HG03520 (cell line): ENCODE measurements around the gene SPEG.

ENCODE experiments used
- ATAC-seq: cut with Tn5 transposase; IDR thresholded peaks from one replicate; pipeline ENCODE4 v1.9.1; 2021; ENCODE audit warnings: mild to moderate bottlenecking, moderate library complexity; ENCODE audit not compliant: unreplicated experiment

The SPEG gene

GRCh38 chr2:219509780-219510511, 75.3 kb downstream of the SPEG start:
- ATAC-seq, result peak; percentile 64

DNA sequence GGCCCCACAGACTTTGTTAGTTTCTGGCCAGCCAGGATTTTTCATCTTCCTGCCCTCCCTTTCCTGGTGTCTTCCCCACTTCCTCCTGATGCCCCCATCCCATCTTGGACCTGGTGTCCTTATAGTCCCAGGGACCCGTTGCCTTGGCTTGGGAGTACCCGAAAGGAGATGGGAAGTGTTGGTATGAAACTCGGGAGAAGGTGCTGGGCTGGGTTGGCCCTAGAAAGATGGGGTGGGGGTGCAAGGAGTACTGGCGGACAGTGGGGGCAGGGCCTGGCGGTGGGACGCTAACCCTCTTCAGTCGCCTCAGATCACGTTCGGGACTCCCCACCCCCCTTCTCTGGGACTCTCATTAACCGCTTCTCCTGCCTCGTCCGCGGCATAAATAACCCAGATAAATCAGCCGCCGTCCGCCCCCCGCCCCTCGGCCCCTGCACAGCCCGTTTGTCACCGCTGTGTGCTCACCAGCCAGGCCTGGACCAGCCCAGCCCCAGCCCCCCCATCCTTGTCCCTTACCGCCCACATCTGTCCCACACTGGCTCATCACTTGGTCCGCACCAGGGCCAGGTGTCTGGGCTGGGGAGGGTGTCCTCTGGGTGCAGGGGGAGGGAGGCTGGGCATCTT, 76.0 kb downstream of the SPEG start:
- ATAC-seq, result no peak

GRCh38 chr2:219511547-219512325, 77.1 kb downstream of the SPEG start:
- no peak for ATAC-seq

GRCh38 chr2:219512524-219513216, 78.0 kb downstream of the SPEG start:
- no peak for ATAC-seq

GRCh38 chr2:219513787-219514186, 79.1 kb downstream of the SPEG start:
- no peak for ATAC-seq

DNA sequence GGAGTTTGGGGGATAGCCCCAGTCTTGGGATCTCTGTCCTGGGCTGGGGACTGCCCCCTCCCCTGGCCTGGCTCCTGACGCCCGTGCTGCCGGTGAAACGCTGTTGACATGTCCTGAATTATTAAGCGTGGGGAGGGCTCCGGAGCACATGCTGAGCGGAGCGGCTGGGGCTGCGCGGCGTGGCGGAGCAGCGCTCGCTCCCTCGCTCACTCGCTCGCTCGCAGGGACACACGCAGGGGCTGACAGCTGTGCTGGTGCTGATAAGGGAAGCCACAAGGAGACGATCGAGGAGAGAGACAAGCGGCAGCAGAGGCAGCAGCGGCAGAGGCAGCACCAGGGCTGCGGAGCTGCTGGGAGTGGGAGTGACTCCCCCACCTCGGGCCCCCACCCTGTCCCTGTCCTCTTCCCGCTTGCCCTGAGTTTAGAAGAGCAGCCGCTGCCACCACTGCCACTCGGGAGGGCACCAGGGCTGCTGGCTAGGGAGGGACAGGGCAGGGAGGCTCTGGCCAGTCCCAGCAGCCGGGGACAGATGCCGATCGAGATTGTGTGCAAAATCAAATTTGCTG, 79.6 kb downstream of the SPEG start, which contains the start of gene ASIC4:
ASIC4 (plus strand) TSS at position 287 of the 566 bp plus-strand sequence; CDS start at position 530, 243 bp downstream.
- ATAC-seq, result no peak

GRCh38 chr2:219514836-219515235, 80.2 kb downstream of the SPEG start:
- no peak for ATAC-seq

DNA sequence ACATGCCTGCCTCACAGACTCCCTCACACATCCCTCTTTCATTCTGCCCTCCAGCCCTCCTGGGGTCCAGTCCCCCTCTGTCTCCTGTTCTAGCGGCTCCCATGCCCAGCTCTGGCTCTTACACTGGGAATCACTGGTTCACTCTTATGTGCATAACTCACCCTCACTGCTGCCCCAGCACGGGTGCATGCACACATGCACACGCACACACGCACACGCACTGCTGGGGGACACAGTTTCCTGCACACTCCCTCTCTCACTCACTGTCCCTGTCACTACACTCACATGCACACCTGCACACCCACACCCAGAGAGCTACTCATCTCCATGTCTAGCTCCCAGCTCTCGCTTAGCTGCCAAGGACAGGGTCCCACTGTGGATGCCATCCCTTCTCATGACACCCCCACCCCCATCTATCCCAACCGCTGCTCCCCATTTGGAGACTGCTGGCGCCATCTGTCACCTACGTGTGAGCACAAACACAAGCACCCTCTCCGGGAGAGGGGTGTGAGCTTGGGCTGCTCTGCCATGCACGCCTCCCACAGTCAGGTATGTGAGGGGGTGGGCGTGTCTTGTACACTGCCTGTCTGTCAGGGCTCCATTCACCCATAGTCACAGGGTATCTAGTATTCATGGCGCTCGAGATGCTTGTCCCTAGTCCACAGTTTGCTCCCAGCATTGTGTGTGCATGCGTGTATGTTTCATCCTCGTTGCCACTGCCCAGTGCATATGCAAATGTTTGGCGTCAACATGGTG, 81.4 kb downstream of the SPEG start:
- ATAC-seq, result no peak

GRCh38 chr2:219516888-219517287, 82.2 kb downstream of the SPEG start:
- no peak for ATAC-seq

DNA sequence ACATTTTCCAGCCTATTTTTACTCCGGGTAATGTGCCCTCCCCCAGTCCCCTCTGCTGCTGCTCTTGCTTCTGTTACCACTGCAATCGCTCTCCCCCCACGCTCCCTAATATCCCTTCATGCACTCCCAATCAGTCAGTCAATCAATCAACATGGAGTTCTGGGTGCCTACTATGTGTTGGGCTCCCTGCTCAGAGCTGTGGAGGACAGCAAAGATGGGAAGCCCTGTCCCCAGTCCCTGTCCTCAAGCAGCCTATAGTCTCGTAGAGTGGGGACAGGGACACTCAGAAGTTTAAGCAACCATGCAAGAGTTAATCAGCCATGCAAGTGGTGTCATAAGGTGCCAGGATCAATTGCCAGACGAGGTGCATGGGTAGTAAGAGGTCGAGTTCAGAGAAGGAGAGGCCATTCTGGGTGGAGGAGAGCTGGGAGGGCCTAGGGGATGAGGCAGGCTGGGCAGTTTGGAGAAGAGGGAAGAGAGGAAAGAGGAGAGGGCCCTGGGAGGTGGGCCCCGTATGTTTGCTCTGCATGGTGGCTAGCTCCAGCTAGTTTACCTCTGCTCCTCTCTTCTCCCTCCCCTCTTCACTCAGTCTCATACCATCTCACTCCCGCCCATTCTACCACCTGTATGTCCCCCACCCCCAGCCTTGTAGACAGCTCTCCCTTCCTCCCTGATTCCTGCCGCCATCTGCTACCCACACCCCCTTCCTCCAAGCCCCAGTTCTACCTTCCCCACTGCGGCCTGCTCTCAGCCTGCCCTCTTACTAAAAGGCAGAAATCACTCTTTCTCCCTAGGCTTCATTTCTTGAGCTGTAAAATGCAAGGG, 83.5 kb downstream of the SPEG start:
- no peak for ATAC-seq

DNA sequence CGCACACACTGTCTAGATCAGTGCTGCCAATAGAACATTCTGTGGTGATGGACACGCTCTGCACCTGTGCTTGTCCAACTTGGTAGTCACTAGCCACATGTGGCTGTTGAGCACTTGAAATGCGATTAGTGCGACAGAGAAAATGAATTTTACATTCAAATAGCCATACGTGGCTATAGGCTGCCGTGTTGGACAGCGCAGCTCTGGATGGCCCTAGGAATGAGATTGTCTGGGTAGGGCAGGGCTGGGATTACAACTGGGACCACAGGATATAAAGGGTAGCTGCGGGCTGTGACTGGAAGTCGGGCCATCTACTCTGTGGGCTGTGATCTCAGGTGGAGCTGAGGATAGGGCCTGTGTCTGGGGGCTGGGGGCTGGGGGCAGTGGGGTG, 84.9 kb downstream of the SPEG start:
- no peak for ATAC-seq

DNA sequence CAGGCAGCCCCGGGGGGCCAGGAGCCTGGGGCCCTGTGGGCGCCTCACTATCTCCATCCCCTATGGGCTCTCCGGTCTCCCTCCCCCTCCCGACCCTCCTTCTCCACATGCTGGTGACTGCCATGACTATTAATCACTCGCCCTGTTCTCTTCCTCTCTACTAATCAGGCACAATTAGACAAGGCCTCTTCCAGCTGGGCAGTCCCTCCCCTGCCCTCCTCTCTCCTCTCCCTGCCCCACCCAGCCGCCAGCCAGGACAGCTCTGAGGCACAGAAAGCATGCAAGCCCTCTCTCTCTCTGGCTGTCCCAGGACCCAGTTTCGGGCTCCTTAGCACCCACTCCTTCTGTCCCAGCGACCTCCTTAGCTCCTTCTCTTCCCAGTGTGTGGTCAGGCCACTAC, 85.4 kb downstream of the SPEG start:
- ATAC-seq, result no peak

DNA sequence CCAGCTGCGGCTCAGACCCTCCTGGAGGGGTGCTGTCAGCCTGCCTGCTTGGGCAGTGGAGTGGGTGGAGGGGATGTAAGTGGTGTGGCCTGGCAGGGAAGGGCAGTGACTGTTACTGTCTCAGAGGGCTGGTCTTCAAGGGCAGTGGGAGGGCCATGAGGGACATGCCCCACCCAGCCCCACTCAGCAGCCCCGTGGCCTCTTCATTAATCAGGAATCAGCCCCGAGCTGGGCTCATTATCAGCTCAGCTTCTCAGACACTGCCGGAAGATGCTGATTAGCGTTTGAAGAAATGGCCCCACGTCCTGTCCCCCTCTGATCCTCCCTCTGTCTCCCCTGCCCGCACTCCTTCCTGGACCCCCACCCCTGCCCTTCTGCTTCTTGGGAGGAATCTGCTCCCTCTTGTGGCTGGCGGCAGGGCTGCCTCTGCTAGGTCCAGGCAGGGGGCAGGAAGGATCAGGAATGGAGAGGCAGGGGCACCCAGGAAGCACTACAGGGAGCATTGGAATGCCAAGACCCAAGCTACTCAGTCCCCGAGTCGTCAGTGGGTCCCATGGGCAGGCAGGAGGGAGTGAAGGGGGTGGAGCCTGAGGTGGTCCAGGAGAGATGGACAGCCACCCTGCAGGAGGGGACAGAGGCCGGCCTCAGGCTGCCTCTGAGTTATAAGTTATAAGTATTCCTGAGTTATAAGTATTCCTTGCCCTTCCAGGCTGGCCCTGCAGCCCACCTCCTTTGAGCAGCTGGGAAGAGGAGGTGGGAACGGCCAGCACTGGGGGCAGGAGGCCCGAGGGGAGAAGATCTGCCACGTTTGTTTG, 86.6 kb downstream of the SPEG start:
- ATAC-seq, result no peak

DNA sequence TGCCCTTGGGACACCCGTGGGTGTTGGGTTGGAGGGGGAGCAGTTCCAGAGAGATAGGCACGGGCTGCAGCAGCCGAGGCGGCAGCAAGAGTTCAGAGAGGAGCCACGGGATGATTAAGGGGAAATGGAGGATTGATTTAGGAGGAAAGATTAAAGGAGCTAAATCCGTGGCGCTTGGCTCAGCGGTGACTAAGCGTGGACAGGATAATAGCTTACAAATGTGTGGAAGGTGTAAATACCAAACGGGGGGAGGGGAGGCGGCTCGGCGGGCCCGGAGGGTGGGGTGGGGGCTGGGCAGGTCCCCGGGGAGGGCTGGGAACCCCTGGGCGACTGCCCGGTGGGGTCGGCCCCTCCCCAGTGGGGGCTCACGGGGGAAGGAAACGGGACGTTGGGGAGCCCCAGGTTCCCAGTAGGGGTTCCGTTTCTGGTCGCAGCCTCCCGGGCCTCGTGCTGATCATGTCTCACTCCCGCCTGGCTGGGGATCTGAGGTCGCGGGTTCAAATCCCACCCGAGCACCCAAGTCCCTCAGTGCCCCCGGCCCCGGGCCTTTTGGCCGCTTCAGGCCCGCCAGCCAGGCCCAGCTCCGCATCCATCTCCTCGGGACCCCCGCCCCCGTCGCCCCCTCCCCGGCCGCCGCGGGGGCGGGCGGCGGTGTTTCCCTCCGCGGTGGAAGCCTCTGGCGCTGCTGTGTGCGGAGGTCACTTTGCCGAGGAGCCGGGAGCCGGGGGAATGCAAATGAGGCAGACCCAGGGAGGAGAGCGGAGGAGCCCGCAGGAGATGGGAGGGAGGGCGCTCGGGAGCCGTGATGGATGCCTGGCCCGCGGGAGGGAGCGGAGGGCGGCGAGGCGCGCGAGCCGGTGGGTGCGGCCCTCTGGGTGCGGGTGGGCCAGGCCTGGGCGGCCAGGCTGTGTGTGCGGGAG, 87.7 kb downstream of the SPEG start:
- ATAC-seq, result no peak

DNA sequence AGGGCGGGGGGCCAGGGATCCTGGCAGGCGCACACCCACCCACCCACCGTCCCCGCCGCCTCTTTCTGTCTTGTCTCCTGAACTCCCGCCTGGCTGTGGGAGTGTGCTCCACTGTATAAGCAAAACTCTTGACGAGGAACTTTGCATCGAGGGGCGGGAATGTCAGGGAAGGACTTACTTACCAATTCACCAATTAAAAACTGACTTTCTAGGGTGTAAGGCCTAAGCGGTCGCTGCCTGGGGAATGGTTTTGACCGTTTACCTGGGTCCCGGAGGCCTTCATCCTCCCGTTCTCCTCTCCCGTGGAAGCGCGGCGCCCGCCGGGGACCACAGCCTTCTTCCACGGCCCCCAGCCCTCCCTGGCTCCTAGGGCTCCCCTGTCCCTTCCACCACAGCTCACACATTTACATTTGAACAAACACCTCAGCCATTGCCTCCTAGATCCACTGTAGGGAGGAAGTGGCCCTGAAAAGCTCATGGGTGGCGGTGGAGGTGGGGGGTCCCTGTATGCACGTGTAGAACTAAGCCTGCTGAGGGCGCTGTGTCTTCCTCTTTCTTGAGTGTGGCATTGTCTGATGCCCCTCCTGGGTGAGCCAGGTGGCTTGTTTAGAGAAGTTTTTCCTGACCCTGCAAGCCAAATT, 88.5 kb downstream of the SPEG start:
- ATAC-seq, result no peak

GRCh38 chr2:219524817-219525216, 90.2 kb downstream of the SPEG start:
- no peak for ATAC-seq
